Amniotic epithelial cell (primary cell): ENCODE data around the gene EIF5A.
A peak's percentile ranks its signal among the peaks of the same experiment; 100 is the strongest.

ENCODE experiments used
- DNase-seq: peaks from one replicate; pipeline ENCODE4 v3.0.0-alpha.2; 2010; ENCODE audit warnings: low read depth

Gene EIF5A

GRCh38 chr17:7356756-7357155 lies 49.3 kb downstream of the EIF5A start:
- DNase-seq = peak; percentile 26

- DNase-seq = no peak
Measured at GRCh38 chr17:7357381-7357780, 50.0 kb downstream of the EIF5A start.

DNA sequence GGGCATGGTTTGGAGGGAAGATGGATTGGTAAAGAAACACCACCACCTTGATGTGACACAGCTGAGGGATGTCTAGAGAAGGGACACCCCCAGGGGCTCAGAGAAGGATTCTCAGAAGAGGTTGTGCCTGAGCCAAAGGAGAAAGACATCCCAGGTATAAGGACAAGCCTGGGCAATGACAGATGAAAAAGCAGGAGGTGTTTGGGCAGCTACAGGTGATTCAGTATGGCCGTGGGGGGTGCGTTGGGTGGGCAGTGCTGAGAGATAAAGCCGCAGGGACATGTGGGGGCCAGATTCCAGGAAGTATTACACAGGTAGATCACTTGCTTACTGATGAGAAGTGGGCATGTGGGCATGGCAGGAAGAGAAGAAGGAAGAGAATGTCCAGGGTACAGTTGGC lies 54.5 kb downstream of the EIF5A start:
- no peak for DNase-seq
